NCI-H1092 (cell line): ENCODE results near the gene POLG.

Source experiments
- DNase-seq: peaks from one replicate; lab custom pipeline; 2025; lab: John Stamatoyannopoulos, UW

POLG gene

GRCh38 chr15:89370120-89370977, 35.7 kb upstream of the POLG start:
- DNase-seq = no peak

- DNase-seq = no peak
Measured at GRCh38 chr15:89369341-89369947, 34.8 kb upstream of the POLG start.

GRCh38 chr15:89368566-89369223, 34.1 kb upstream of the POLG start:
- DNase-seq = no peak

- DNase-seq = peak; percentile 46
Measured at GRCh38 chr15:89367485-89368451, 33.1 kb upstream of the POLG start.

GRCh38 chr15:89366656-89367393, 32.2 kb upstream of the POLG start:
- DNase-seq = no peak

- no peak for DNase-seq
Measured at GRCh38 chr15:89365462-89366065, 30.9 kb upstream of the POLG start.

- peak; percentile 36 for DNase-seq
Measured at GRCh38 chr15:89364741-89365450, 30.3 kb upstream of the POLG start.

- DNase-seq = peak; percentile 59
Measured at GRCh38 chr15:89364341-89364740, 29.7 kb upstream of the POLG start.

- no peak for DNase-seq
Measured at GRCh38 chr15:89363770-89364169, 29.1 kb upstream of the POLG start.

GRCh38 chr15:89363133-89363532, 28.5 kb upstream of the POLG start:
- DNase-seq = no peak

GRCh38 chr15:89362203-89363101, 27.8 kb upstream of the POLG start:
- DNase-seq = peak; percentile 55

- no peak for DNase-seq
Measured at GRCh38 chr15:89361451-89362202, 27.0 kb upstream of the POLG start.

GRCh38 chr15:89360294-89360971, 25.8 kb upstream of the POLG start:
- DNase-seq = no peak

GRCh38 chr15:89359471-89360293, 25.1 kb upstream of the POLG start:
- no peak for DNase-seq

- DNase-seq = peak; percentile 56
Measured at GRCh38 chr15:89358755-89359439, 24.3 kb upstream of the POLG start.

- no peak for DNase-seq
Measured at GRCh38 chr15:89358435-89358754, 23.8 kb upstream of the POLG start.
